PC-3 (cell line): Measurements from ENCODE around the gene PKD1L1. TPM values are rescaled to one million over a fixed set of nuclear protein-coding genes. Genes with fewer than 3 reads are reported as not detected.

ENCODE experiments used
- ATAC-seq: fragments of 200-7000 bp; cut with Tn5 transposase; 2 replicates; pipeline ENCODE4 v1.9.1; 2020; ENCODE audit warnings: mild to moderate bottlenecking, moderate library complexity
- BruUV-seq: library from RNA; stranded (reverse); fragments of 400-500 nt; replicated peaks from 2 replicates; lab custom pipeline; 2021; lab: Mats Ljungman, UMichigan
- CTCF ChIA-PET: fragments of 300-600 bp; sonication (Branson Sonifier 250); formaldehyde crosslinking; loops from one replicate; lab custom pipeline; 2022; ENCODE audit warnings: antibody characterized with exemption; lab: Charles Lee
- POLR2A ChIA-PET: fragments of 300-600 bp; sonication (Branson Sonifier 250); formaldehyde crosslinking; loops from one replicate; lab custom pipeline; 2022; ENCODE audit warnings: antibody characterized with exemption; ENCODE audit not compliant: unreplicated experiment; lab: Charles Lee
- DNase-seq: peaks from one replicate; pipeline ENCODE4 v3.0.0-alpha.2; 2015
- H2AFZ ChIP-seq: fragments of 300-600 bp; sonication (generic); 2 replicates; pipeline ENCODE4 v1.6.0; 2016; ENCODE audit warnings: antibody characterized with exemption, low read length
- H3F3A ChIP-seq: fragments of 300-600 bp; sonication (generic); one replicate; pipeline ENCODE4 v1.6.0; 2017; ENCODE audit warnings: antibody characterized with exemption, low read length, control low read depth, mild to moderate bottlenecking; ENCODE audit not compliant: unreplicated experiment
- H3K27ac ChIP-seq: fragments of 300-600 bp; sonication (generic); 2 replicates; pipeline ENCODE4 v1.5.1; 2016; ENCODE audit warnings: mild to moderate bottlenecking, low read length
- H3K27me3 ChIP-seq: fragments of 300-600 bp; sonication (generic); 2 replicates; pipeline ENCODE4 v1.6.1; 2016; ENCODE audit warnings: low read length, mixed read lengths
- H3K36me3 ChIP-seq: fragments of 300-600 bp; sonication (generic); 2 replicates; pipeline ENCODE4 v1.6.1; 2016; ENCODE audit warnings: low read depth, mixed run types, low read length, mixed read lengths
- H3K4me1 ChIP-seq: fragments of 300-600 bp; sonication (generic); 2 replicates; pipeline ENCODE4 v1.5.1; 2016; ENCODE audit warnings: low read length; ENCODE audit not compliant: insufficient read depth
- H3K4me2 ChIP-seq: fragments of 300-600 bp; sonication (generic); 2 replicates; pipeline ENCODE4 v1.6.0; 2016; ENCODE audit warnings: low read length
- H3K4me3 ChIP-seq: fragments of 300-600 bp; sonication (generic); 2 replicates; pipeline ENCODE4 v1.5.1; 2016; ENCODE audit warnings: mild to moderate bottlenecking, low read length, mixed read lengths
- H3K79me2 ChIP-seq: fragments of 300-600 bp; sonication (generic); 2 replicates; pipeline ENCODE4 v1.6.1; 2017; ENCODE audit warnings: low read length, mixed read lengths
- H3K9ac ChIP-seq: fragments of 300-600 bp; sonication (generic); 2 replicates; pipeline ENCODE4 v1.6.0; 2016; ENCODE audit warnings: mild to moderate bottlenecking, low read length
- H3K9me2 ChIP-seq: fragments of 300-600 bp; sonication (generic); replicated peaks from 2 replicates; pipeline ENCODE4 v1.6.1; 2016; ENCODE audit warnings: mixed run types, low read length, mixed read lengths
- H3K9me3 ChIP-seq: fragments of 300-600 bp; sonication (generic); 2 replicates; pipeline ENCODE4 v1.6.1; 2016; ENCODE audit warnings: low read length, mixed read lengths
- H4K20me1 ChIP-seq: fragments of 300-600 bp; sonication (generic); 2 replicates; pipeline ENCODE4 v1.6.1; 2016; ENCODE audit warnings: low read length, mixed read lengths
- EZH2 ChIP-seq: fragments of 300-600 bp; sonication (generic); IDR thresholded peaks from one replicate; pipeline ENCODE4 v1.6.1; 2017; ENCODE audit warnings: antibody characterized with exemption, mild to moderate bottlenecking, low read length; ENCODE audit not compliant: unreplicated experiment
- EZH2phosphoT487 ChIP-seq: fragments of 300-600 bp; sonication (generic); IDR thresholded peaks from 2 replicates; pipeline ENCODE4 v1.6.1; 2018; ENCODE audit warnings: mild to moderate bottlenecking, antibody characterized with exemption, low read length, borderline replicate concordance
- intact Hi-C: fragments of 100-400 bp; cut with micrococcal nuclease; formaldehyde crosslinking; loops from 2 replicates; pipeline ENCODE4 v1.9.0; 2023
- total RNA-seq: library from RNA; depleted of rRNA; stranded (reverse); fragments of >200 nt; gene quantifications from 2 replicates; pipeline ENCODE4 v1.2.3, GENCODE V29; 2014
- TF ChIP-seq, protein P1 (sequence below): fragments of 300-600 bp; sonication (generic); conservative IDR thresholded peaks from 2 replicates; pipeline ENCODE4 v1.5.1; 2017; ENCODE audit warnings: antibody characterized with exemption, low read depth, mild to moderate bottlenecking, low read length

Gene PKD1L1
- total RNA-seq, 1 experiment from 2014 or later = 0.04 TPM

DNA sequence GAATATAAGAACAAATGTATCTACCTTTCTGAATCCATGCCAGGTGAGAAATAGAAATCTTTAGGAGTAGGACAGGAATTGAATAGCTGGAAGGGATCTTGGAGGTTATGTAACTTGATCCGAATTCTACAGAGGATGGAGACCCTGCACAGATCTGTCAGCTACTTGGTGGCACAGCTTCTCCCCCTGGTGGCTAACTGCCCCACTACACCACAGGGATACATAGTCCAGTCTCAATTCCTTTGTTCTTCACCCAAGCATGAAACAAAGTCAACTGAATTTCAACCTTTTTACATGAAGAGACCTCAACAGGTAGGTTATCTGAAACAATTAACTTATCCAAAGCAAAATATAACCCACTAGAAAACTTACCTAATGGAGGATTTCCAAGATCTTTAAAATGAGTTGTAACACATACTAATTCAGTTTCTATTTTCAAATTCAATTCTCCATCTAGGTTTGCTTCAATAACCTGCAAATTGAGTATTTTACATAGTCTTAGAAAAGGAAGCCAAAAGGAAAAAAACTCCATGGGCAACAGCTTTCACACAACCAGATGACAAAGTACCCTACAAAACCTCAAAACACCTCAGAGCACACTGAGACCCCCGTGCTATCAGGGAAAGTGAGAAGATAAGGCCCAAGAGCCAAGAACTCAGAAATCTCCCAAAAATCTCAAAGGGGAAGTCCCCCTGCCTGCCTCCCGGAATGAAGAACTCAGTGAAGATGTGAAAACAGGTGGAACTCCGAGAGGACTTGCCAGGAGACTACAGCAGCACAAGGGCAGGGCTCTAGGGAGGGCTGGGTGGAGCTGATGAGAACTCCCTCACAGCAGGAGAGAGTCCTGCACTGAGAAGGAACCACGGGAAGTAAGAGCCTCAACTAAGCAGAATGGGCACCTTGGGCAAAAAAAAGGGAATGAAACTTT, 20.8 kb upstream of the PKD1L1 start:
- no TSS peak for BruUV-seq
- peaks cover 5% of the 10 kb centered on the region; the same call in 1 of the 2 replicates for H3K4me1 ChIP-seq
- no peak overlapping the region for H3K4me2 ChIP-seq
- peak; percentile 95 for ATAC-seq
- no peak overlapping the region for H3K4me3 ChIP-seq
- intact Hi-C loops = loop anchor here (1.0 kb wide), 2 partner anchors 24 to 177 kb away; no protein-coding TSS in a partner anchor
- no peak overlapping the region for H3K9ac ChIP-seq
- H2AFZ ChIP-seq = no peak overlapping the region
- H3K27me3 ChIP-seq = no peaks in the 10 kb centered on the region
- no peaks in the 10 kb centered on the region for H3F3A ChIP-seq
- ChIA-PET POLR2A (interaction anchor here (0.7 kb wide), 1 partner anchor 44 kb away, joined by 3 read pairs; no protein-coding TSS in a partner anchor), CTCF (interaction anchor here (0.6 to 0.9 kb wide), 4 partner anchors 14 to 122 kb away, joined by 3 to 8 read pairs (median 6); no protein-coding TSS in a partner anchor)
- DNase-seq = peak; percentile 69
- no peaks in the 10 kb centered on the region for H3K9me3 ChIP-seq
- H4K20me1 ChIP-seq = no peaks in the 10 kb centered on the region
- H3K27ac ChIP-seq = no peak overlapping the region
- H3K9me2 ChIP-seq = no peaks in the 10 kb centered on the region
- TF ChIP-seq, protein P1, sequence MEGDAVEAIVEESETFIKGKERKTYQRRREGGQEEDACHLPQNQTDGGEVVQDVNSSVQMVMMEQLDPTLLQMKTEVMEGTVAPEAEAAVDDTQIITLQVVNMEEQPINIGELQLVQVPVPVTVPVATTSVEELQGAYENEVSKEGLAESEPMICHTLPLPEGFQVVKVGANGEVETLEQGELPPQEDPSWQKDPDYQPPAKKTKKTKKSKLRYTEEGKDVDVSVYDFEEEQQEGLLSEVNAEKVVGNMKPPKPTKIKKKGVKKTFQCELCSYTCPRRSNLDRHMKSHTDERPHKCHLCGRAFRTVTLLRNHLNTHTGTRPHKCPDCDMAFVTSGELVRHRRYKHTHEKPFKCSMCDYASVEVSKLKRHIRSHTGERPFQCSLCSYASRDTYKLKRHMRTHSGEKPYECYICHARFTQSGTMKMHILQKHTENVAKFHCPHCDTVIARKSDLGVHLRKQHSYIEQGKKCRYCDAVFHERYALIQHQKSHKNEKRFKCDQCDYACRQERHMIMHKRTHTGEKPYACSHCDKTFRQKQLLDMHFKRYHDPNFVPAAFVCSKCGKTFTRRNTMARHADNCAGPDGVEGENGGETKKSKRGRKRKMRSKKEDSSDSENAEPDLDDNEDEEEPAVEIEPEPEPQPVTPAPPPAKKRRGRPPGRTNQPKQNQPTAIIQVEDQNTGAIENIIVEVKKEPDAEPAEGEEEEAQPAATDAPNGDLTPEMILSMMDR = peak; percentile 91
- no peak for TF ChIP-seq EZH2
- H3K79me2 ChIP-seq = no peaks in the 10 kb centered on the region
- peaks cover 50% of the 10 kb centered on the region for H3K36me3 ChIP-seq

DNA sequence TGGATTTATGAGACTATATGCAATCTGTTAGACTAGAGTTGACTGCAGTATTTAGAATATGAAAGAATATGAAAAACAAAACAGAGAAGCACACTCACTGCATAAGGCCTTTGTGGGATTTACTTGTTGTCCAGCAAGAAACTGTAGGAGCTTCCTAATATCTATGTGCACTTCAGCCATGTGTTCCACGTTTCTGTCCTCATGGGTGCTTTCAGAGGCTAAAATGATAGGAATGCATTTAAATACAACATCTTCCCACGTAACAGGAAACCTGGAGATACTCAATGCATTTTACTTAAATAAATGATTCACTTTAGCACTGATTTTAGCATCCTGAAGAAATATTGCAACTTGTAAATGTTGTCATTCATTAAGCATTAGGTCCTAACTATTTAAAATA, 19.4 kb upstream of the PKD1L1 start:
- CTCF ChIA-PET = interaction anchor here (0.6 kb wide), 3 partner anchors 14 to 74 kb away, joined by 3 to 4 read pairs (median 3); no protein-coding TSS in a partner anchor
- peaks cover 51% of the 10 kb centered on the region for H3K36me3 ChIP-seq

More for the DNA sequence above, 19.4 kb upstream of the PKD1L1 start:
- Histone ChIP-seq H3F3A (no peaks in the 10 kb centered on the region), H3K9me3 (no peaks in the 10 kb centered on the region), H3K27me3 (no peaks in the 10 kb centered on the region), H3K79me2 (no peaks in the 10 kb centered on the region), H3K4me1 (peaks cover 5% of the 10 kb centered on the region; the same call in 1 of the 2 replicates), H3K4me3 (no peak overlapping the region), H3K9ac (no peak overlapping the region), H3K9me2 (no peaks in the 10 kb centered on the region), H4K20me1 (no peaks in the 10 kb centered on the region), H3K4me2 (no peak overlapping the region), H3K27ac (no peak overlapping the region), H2AFZ (no peak overlapping the region)
- ATAC-seq (no peak), DNase-seq (no peak)
- no TSS peak for BruUV-seq
- TF ChIP-seq EZH2phosphoT487 (no peak), EZH2 (no peak)
- TF ChIP-seq, protein P1 = no peak
- POLR2A ChIA-PET = interaction anchor here (0.6 kb wide), 1 partner anchor 11 kb away, joined by 7 read pairs; no protein-coding TSS in a partner anchor
- intact Hi-C loops = loop anchor here (1.0 kb wide), 1 partner anchor 175 kb away; no protein-coding TSS in a partner anchor
